HepG2 (cell line): ENCODE results near the gene SLC43A3. TPM values are rescaled to one million over a fixed set of nuclear protein-coding genes. Genes with fewer than 3 reads are reported as not detected.

Experiments used
- ATAC-seq: fragments of 200-7000 bp; cut with Tn5 transposase; 3 replicates; pipeline ENCODE4 v1.9.1; 2020; ENCODE audit warnings: mild to moderate bottlenecking, moderate library complexity
- BruUV-seq: library from RNA; stranded (reverse); fragments of 400-500 nt; replicated peaks from 2 replicates; lab custom pipeline; 2021; lab: Mats Ljungman, UMichigan
- CTCF ChIA-PET: fragments of 300-600 bp; formaldehyde crosslinking; extraction: SDS; loops from one replicate; lab custom pipeline; 2021; ENCODE audit warnings: low total read pairs, inconsistent platforms, low intra/inter-chr PET ratio; lab: Yijun Ruan, JAX
- POLR2A ChIA-PET: fragments of 350-600 bp; sonication (Branson Sonifier 250); formaldehyde crosslinking; loops from one replicate; lab custom pipeline; 2020; ENCODE audit warnings: antibody characterized with exemption, inconsistent platforms; lab: Yijun Ruan, JAX
- DNase-seq: peaks from one replicate; pipeline ENCODE4 v3.0.0-alpha.2; 2015; ENCODE audit warnings: low spot score
- FAIRE-seq: peaks from 3 replicates; lab custom pipeline; 2011; peaks lifted over from hg19 to GRCh38; lab: Jason Lieb, UNC
- H2AFZ ChIP-seq: one replicate; pipeline ENCODE4 v1.6.1; 2011; ENCODE audit warnings: low read length, inconsistent platforms
- H3K27ac ChIP-seq: fragments of 300-600 bp; 3 replicates; pipeline ENCODE4 v1.8.0; 2011; ENCODE audit warnings: mixed run types, mild to moderate bottlenecking, mixed read lengths, low read length, inconsistent platforms; ENCODE audit not compliant: insufficient read depth; ENCODE audit errors: extremely low read length
- H3K27me3 ChIP-seq, 2 experiments: fragments of 200-600 bp in 1 of 2; 2 replicates in 1 of 2; 3 replicates in 1 of 2; pipeline versions ENCODE4 v1.6.0 to v1.8.0; 2011; ENCODE audit warnings: low read length in 2 of 2, mild to moderate bottlenecking in 2 of 2, moderate library complexity in 2 of 2, inconsistent platforms in 1 of 2; ENCODE audit not compliant: insufficient read depth in 2 of 2, control insufficient read depth in 1 of 2
- H3K36me3 ChIP-seq, 2 experiments: fragments of 200-600 bp in 1 of 2; replicated peaks in 1 of 2; 2 replicates in 1 of 2; 3 replicates in 1 of 2; pipeline versions ENCODE4 v1.5.1 to v1.8.0; 2011; ENCODE audit warnings: low read length in 2 of 2, inconsistent platforms in 1 of 2; ENCODE audit not compliant: insufficient read depth in 2 of 2, control insufficient read depth in 1 of 2
- H3K4me1 ChIP-seq: 2 replicates; pipeline ENCODE4 v1.5.1; 2012; ENCODE audit warnings: low read length, inconsistent platforms; ENCODE audit not compliant: insufficient read depth
- H3K4me2 ChIP-seq: 2 replicates; pipeline ENCODE4 v1.6.0; 2011; ENCODE audit warnings: low read depth, low read length, inconsistent platforms
- H3K4me3 ChIP-seq, 3 experiments: fragments of 200-600 bp in 1 of 3; sonication (generic), shearing (Covaris generic) in 1 of 3; replicated peaks in 1 of 3; 2 replicates each; pipeline ENCODE4 v1.5.1; 2011 to 2016; ENCODE audit warnings: low read length in 3 of 3, inconsistent platforms in 2 of 3, low read depth in 2 of 3, mild to moderate bottlenecking in 2 of 3, control low read depth in 1 of 3, mixed read lengths in 1 of 3; ENCODE audit not compliant: insufficient read depth in 1 of 3
- H3K79me2 ChIP-seq: one replicate; pipeline ENCODE4 v1.6.1; 2011; ENCODE audit warnings: low read length, inconsistent platforms; ENCODE audit not compliant: insufficient read depth
- H3K9ac ChIP-seq: 2 replicates; pipeline ENCODE4 v1.6.0; 2011; ENCODE audit warnings: mild to moderate bottlenecking, low read depth, low read length, inconsistent platforms; ENCODE audit not compliant: insufficient read depth
- H3K9me3 ChIP-seq: 2 replicates; pipeline ENCODE4 v1.5.1; 2012; ENCODE audit warnings: mild to moderate bottlenecking, low read length
- H4K20me1 ChIP-seq: 2 replicates; pipeline ENCODE4 v1.6.0; 2011; ENCODE audit warnings: inconsistent platforms, mild to moderate bottlenecking, low read length, moderate library complexity; ENCODE audit not compliant: insufficient read depth
- ARNT2 ChIP-seq: sonication (generic); formaldehyde crosslinking; IDR thresholded peaks from 2 replicates; pipeline ENCODE4 v1.8.0; 2022; ENCODE audit warnings: mild to moderate bottlenecking, low read depth, missing genetic modification reagents, moderate library complexity
- BCL6 ChIP-seq: IDR thresholded peaks from 2 replicates; pipeline ENCODE4 v1.6.1; 2016; ENCODE audit warnings: missing genetic modification reagents, missing compliant biosample characterization
- CBFB ChIP-seq: sonication (generic); formaldehyde crosslinking; IDR thresholded peaks from 2 replicates; pipeline ENCODE4 v1.4.0; 2020; ENCODE audit warnings: missing genetic modification reagents
- FOXA1 ChIP-seq, 2 experiments: fragments of 450-650 bp in 1 of 2; sonication (generic) in 1 of 2; formaldehyde crosslinking in 1 of 2; IDR thresholded peaks; 2 replicates each; pipeline versions ENCODE4 v1.4.0 to v1.6.1; 2016 to 2020; ENCODE audit warnings: missing genetic modification reagents in 1 of 2
- RAD51 ChIP-seq: fragments of 450-650 bp; IDR thresholded peaks from 2 replicates; pipeline ENCODE4 v1.6.1; 2016; ENCODE audit warnings: borderline replicate concordance
- ZNF12 ChIP-seq: sonication (generic); formaldehyde crosslinking; IDR thresholded peaks from 2 replicates; pipeline ENCODE4 v1.5.0; 2020; ENCODE audit warnings: missing genetic modification reagents
- WGBS: methylation state at CpG from one replicate; pipeline ENCODE4 v1.1.6; 2017; ENCODE audit warnings: low lambda C conversion rate; 5-methylcytosine and 5-hydroxymethylcytosine counted together
- in situ Hi-C: cut with HindIII; loops from 2 replicates; pipeline ENCODE4 v1.10.0; 2017; ENCODE audit warnings: low pct_unique_long_range_greater_than_20kb; ENCODE audit not compliant: extremely low pct_ligation_motif_present
- intact Hi-C: fragments of 100-400 bp; cut with micrococcal nuclease; formaldehyde crosslinking; loops from one replicate; pipeline ENCODE4 v1.10.0; 2022; ENCODE audit not compliant: unreplicated experiment
- polyA plus RNA-seq, 8 experiments: library from polyadenylated mRNA; depleted of rRNA in 3 of 8; stranded (reverse) in 7 of 8; unstranded in 1 of 8; fragments of >200 nt; fragmentation: Illumina TruSeq in 4 of 8; extraction: Trizol in 4 of 8; gene quantifications; 2 replicates each; pipeline versions ENCODE4 v1.2.1 to v1.2.3, GENCODE V29; 2011 to 2016; ENCODE audit warnings: low read depth in 4 of 8, missing spikeins in 1 of 8, mixed read lengths in 1 of 8; ENCODE audit not compliant: insufficient read depth in 1 of 8
- total RNA-seq, 5 experiments: library from RNA; depleted of rRNA; stranded (reverse); fragments of >200 nt; fragmentation: Illumina TruSeq; extraction: Trizol; gene quantifications; 2 replicates each; pipeline ENCODE4 v1.2.3, GENCODE V29; 2016; ENCODE audit warnings: low read depth in 1 of 5
- TF ChIP-seq, protein P1 (sequence below): sonication (generic); formaldehyde crosslinking; IDR thresholded peaks from 2 replicates; pipeline ENCODE4 v1.8.0; 2022; ENCODE audit warnings: mild to moderate bottlenecking, missing genetic modification reagents, moderate library complexity
- TF ChIP-seq, protein P2 (sequence below): sonication (generic); formaldehyde crosslinking; IDR thresholded peaks from 2 replicates; pipeline ENCODE4 v1.4.0; 2020; ENCODE audit warnings: missing genetic modification reagents, mild to moderate bottlenecking, borderline replicate concordance
- TF ChIP-seq, protein P3 (sequence below): IDR thresholded peaks from 2 replicates; pipeline ENCODE4 v1.6.1; 2016; ENCODE audit warnings: low read depth, missing genetic modification reagents, missing compliant biosample characterization
- TF ChIP-seq, protein P4 (sequence below): sonication (generic); formaldehyde crosslinking; IDR thresholded peaks from 2 replicates; pipeline ENCODE4 v1.4.0; 2020; ENCODE audit warnings: missing genetic modification reagents

The SLC43A3 gene
- total and polyA plus RNA-seq, 2 of the 13 experiments (the other 11 are each of a cell fraction or from before 2014, with no cell fraction given): 2.6 TPM; not detected in 1

DNA sequence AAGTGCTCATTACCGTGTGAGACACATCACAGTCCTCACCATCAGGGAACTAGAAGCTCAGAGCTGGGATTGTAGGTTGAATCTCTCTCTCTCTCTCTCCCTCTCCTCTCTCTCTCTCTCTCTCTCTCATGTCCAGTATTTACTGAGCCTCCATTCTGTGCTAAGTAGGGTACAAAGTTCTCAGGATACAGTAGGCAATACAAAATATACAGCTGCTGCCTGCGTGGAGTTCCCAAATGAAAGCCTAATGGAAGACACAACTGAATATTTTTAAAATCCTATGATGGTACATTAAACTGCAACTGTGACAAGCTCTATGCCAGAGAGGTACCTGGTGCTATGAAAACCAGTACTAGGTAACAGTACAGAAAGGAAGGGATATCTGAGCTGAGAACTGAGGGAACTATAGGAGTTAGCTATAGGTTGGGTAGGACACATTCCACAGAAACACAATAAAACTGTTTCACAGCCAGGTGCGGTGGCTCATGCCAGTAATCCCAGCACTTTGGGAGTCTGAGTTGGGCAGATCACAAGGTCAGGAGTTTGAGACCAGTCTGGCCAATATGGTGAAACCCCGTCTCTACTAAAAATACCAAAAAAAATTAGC is 26.8 kb downstream of the SLC43A3 start:
- Histone ChIP-seq H3K9me3 (no peaks in the 10 kb centered on the region), H3K27ac (peak overlapping the region; percentile 37), H3K79me2 (no peaks in the 10 kb centered on the region), H3K9ac (peak overlapping the region; percentile 23; the same call in 1 of the 2 replicates), H2AFZ (no peak overlapping the region), H3K27me3 (peaks cover 0 to 4% of the 10 kb centered on the region in 2 experiments; a peak in 3 of 5 replicates), H4K20me1 (no peaks in the 10 kb centered on the region), H3K4me2 (peak overlapping the region; percentile 68), H3K4me3 (peak overlapping the region in 1 of 3 experiments; percentile 13; a peak in 1 of 6 replicates), H3K4me1 (peaks cover 24% of the 10 kb centered on the region), H3K36me3 (no peaks in the 10 kb centered on the region)
- CTCF ChIA-PET: no interaction called here
- POLR2A ChIA-PET: interaction anchor here (0.6 to 1.0 kb wide), 3 partner anchors 41 to 57 kb away, joined by 3 to 4 read pairs (median 3); no protein-coding TSS in a partner anchor
- DNase-seq (peak; percentile 81), FAIRE-seq (peak; percentile 65), ATAC-seq (peak; percentile 92)
- WGBS: 8% methylated on average over 4 of the region's 4 CpGs
- intact Hi-C loops: no loop called here
- in situ Hi-C loops: no loop called here
- no TSS peak for BruUV-seq
- TF ChIP-seq ZNF12 (CRISPR knock-in tag) (0 out of 2 replicates have a peak, but pooled peaks have one; percentile 21), BCL6 (CRISPR knock-in tag) (0 out of 2 replicates have a peak, but pooled peaks have one; percentile 28), RAD51 (no peak), FOXA1 (IDR thresholded peaks at IDR 0.05) (peak; percentile 37; the same call in 1 of the 2 replicates), FOXA1 (CRISPR knock-in tag; IDR thresholded peaks at IDR 0.05) (peak; percentile 90), ARNT2 (CRISPR knock-in tag) (no peak), CBFB (no peak)
- TF ChIP-seq, protein P1, sequence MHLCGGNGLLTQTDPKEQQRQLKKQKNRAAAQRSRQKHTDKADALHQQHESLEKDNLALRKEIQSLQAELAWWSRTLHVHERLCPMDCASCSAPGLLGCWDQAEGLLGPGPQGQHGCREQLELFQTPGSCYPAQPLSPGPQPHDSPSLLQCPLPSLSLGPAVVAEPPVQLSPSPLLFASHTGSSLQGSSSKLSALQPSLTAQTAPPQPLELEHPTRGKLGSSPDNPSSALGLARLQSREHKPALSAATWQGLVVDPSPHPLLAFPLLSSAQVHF (CRISPR knock-in tag): no peak
- TF ChIP-seq, protein P2, sequence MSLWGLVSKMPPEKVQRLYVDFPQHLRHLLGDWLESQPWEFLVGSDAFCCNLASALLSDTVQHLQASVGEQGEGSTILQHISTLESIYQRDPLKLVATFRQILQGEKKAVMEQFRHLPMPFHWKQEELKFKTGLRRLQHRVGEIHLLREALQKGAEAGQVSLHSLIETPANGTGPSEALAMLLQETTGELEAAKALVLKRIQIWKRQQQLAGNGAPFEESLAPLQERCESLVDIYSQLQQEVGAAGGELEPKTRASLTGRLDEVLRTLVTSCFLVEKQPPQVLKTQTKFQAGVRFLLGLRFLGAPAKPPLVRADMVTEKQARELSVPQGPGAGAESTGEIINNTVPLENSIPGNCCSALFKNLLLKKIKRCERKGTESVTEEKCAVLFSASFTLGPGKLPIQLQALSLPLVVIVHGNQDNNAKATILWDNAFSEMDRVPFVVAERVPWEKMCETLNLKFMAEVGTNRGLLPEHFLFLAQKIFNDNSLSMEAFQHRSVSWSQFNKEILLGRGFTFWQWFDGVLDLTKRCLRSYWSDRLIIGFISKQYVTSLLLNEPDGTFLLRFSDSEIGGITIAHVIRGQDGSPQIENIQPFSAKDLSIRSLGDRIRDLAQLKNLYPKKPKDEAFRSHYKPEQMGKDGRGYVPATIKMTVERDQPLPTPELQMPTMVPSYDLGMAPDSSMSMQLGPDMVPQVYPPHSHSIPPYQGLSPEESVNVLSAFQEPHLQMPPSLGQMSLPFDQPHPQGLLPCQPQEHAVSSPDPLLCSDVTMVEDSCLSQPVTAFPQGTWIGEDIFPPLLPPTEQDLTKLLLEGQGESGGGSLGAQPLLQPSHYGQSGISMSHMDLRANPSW (CRISPR knock-in tag): no peak
- TF ChIP-seq, protein P3, sequence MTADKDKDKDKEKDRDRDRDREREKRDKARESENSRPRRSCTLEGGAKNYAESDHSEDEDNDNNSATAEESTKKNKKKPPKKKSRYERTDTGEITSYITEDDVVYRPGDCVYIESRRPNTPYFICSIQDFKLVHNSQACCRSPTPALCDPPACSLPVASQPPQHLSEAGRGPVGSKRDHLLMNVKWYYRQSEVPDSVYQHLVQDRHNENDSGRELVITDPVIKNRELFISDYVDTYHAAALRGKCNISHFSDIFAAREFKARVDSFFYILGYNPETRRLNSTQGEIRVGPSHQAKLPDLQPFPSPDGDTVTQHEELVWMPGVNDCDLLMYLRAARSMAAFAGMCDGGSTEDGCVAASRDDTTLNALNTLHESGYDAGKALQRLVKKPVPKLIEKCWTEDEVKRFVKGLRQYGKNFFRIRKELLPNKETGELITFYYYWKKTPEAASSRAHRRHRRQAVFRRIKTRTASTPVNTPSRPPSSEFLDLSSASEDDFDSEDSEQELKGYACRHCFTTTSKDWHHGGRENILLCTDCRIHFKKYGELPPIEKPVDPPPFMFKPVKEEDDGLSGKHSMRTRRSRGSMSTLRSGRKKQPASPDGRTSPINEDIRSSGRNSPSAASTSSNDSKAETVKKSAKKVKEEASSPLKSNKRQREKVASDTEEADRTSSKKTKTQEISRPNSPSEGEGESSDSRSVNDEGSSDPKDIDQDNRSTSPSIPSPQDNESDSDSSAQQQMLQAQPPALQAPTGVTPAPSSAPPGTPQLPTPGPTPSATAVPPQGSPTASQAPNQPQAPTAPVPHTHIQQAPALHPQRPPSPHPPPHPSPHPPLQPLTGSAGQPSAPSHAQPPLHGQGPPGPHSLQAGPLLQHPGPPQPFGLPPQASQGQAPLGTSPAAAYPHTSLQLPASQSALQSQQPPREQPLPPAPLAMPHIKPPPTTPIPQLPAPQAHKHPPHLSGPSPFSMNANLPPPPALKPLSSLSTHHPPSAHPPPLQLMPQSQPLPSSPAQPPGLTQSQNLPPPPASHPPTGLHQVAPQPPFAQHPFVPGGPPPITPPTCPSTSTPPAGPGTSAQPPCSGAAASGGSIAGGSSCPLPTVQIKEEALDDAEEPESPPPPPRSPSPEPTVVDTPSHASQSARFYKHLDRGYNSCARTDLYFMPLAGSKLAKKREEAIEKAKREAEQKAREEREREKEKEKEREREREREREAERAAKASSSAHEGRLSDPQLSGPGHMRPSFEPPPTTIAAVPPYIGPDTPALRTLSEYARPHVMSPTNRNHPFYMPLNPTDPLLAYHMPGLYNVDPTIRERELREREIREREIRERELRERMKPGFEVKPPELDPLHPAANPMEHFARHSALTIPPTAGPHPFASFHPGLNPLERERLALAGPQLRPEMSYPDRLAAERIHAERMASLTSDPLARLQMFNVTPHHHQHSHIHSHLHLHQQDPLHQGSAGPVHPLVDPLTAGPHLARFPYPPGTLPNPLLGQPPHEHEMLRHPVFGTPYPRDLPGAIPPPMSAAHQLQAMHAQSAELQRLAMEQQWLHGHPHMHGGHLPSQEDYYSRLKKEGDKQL: 0 out of 2 replicates have a peak, but pooled peaks have one; percentile 45
- TF ChIP-seq, protein P4, sequence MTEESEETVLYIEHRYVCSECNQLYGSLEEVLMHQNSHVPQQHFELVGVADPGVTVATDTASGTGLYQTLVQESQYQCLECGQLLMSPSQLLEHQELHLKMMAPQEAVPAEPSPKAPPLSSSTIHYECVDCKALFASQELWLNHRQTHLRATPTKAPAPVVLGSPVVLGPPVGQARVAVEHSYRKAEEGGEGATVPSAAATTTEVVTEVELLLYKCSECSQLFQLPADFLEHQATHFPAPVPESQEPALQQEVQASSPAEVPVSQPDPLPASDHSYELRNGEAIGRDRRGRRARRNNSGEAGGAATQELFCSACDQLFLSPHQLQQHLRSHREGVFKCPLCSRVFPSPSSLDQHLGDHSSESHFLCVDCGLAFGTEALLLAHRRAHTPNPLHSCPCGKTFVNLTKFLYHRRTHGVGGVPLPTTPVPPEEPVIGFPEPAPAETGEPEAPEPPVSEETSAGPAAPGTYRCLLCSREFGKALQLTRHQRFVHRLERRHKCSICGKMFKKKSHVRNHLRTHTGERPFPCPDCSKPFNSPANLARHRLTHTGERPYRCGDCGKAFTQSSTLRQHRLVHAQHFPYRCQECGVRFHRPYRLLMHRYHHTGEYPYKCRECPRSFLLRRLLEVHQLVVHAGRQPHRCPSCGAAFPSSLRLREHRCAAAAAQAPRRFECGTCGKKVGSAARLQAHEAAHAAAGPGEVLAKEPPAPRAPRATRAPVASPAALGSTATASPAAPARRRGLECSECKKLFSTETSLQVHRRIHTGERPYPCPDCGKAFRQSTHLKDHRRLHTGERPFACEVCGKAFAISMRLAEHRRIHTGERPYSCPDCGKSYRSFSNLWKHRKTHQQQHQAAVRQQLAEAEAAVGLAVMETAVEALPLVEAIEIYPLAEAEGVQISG (CRISPR knock-in tag): peak; percentile 47; the same call in 1 of the 2 replicates
